Measurements from ENCODE around the gene MMP1. TPM values are rescaled to one million over a fixed set of nuclear protein-coding genes. Genes with fewer than 3 reads are reported as not detected.

Gene MMP1
- polyA plus RNA-seq, 4 donors, result 0.08 to 0.35 (median 0.22) TPM

- DNase-seq (ENCODE audit: low read depth in 4 of 4, low spot score in 2 of 4), result no peak
Measured at GRCh38 chr11:102809971-102810370, 12.0 kb upstream of the MMP1 start.

GRCh38 chr11:102807921-102808320, 10.0 kb upstream of the MMP1 start:
- no peak for DNase-seq (ENCODE audit: low read depth in 4 of 4, low spot score in 2 of 4)

- DNase-seq (ENCODE audit: low read depth in 4 of 4, low spot score in 2 of 4), result no peak
Measured at GRCh38 chr11:102806296-102806695, 8.3 kb upstream of the MMP1 start.

GRCh38 chr11:102802341-102802740, 4.4 kb upstream of the MMP1 start:
- no peak for DNase-seq (ENCODE audit: low read depth in 4 of 4, low spot score in 2 of 4)

GRCh38 chr11:102800767-102801166, 2.8 kb upstream of the MMP1 start:
- no peak for DNase-seq (ENCODE audit: low read depth in 4 of 4, low spot score in 2 of 4)

GRCh38 chr11:102799681-102800340, 1.9 kb upstream of the MMP1 start:
- DNase-seq (ENCODE audit: low read depth in 4 of 4, low spot score in 2 of 4), result no peak

GRCh38 chr11:102794382-102794781, 3.6 kb downstream of the MMP1 start:
- DNase-seq (ENCODE audit: low read depth in 4 of 4, low spot score in 2 of 4), result no peak

GRCh38 chr11:102793677-102794290, 4.2 kb downstream of the MMP1 start:
- no peak for DNase-seq (ENCODE audit: low read depth in 4 of 4, low spot score in 2 of 4)

GRCh38 chr11:102792604-102793003, 5.4 kb downstream of the MMP1 start:
- DNase-seq (ENCODE audit: low read depth in 4 of 4, low spot score in 2 of 4), result no peak

GRCh38 chr11:102791271-102792036, 6.5 kb downstream of the MMP1 start:
- DNase-seq (ENCODE audit: low read depth in 4 of 4, low spot score in 2 of 4), result no peak

GRCh38 chr11:102788334-102788995, 9.5 kb downstream of the MMP1 start:
- no peak for DNase-seq (ENCODE audit: low read depth in 4 of 4, low spot score in 2 of 4)

GRCh38 chr11:102784380-102784779, 13.6 kb downstream of the MMP1 start:
- no peak for DNase-seq (ENCODE audit: low read depth in 4 of 4, low spot score in 2 of 4)

- DNase-seq (ENCODE audit: low read depth in 4 of 4, low spot score in 2 of 4), result no peak
Measured at GRCh38 chr11:102783720-102784119, 14.2 kb downstream of the MMP1 start.

GRCh38 chr11:102783016-102783415, 14.9 kb downstream of the MMP1 start:
- no peak for DNase-seq (ENCODE audit: low read depth in 4 of 4, low spot score in 2 of 4)

GRCh38 chr11:102781676-102782075, 16.3 kb downstream of the MMP1 start:
- no peak for DNase-seq (ENCODE audit: low read depth in 4 of 4, low spot score in 2 of 4)

- no peak for DNase-seq (ENCODE audit: low read depth in 4 of 4, low spot score in 2 of 4)
Measured at GRCh38 chr11:102780491-102780918, 17.5 kb downstream of the MMP1 start, which contains the start of gene MMP10. Gene MMP10 (minus strand): TSS chr11:102780628. CDS start chr11:102780591, 37 bp downstream.

- no peak for DNase-seq (ENCODE audit: low read depth in 4 of 4, low spot score in 2 of 4)
Measured at GRCh38 chr11:102776454-102776853, 21.5 kb downstream of the MMP1 start.

- DNase-seq (ENCODE audit: low read depth in 4 of 4, low spot score in 2 of 4), result no peak
Measured at GRCh38 chr11:102773386-102773785, 24.6 kb downstream of the MMP1 start.

- DNase-seq (ENCODE audit: low read depth in 4 of 4, low spot score in 2 of 4), result no peak
Measured at GRCh38 chr11:102771351-102771750, 26.6 kb downstream of the MMP1 start.

- no peak for DNase-seq (ENCODE audit: low read depth in 4 of 4, low spot score in 2 of 4)
Measured at GRCh38 chr11:102770191-102770590, 27.8 kb downstream of the MMP1 start.

- DNase-seq (ENCODE audit: low read depth in 4 of 4, low spot score in 2 of 4), result no peak
Measured at GRCh38 chr11:102767800-102768199, 30.2 kb downstream of the MMP1 start.
